Measurements from ENCODE around the gene ELSPBP1.

- TF ChIP-seq GATA2 (IDR thresholded peaks at IDR 0.05; ENCODE audit: low read depth, low read length) (no peak), GATA3 (IDR thresholded peaks at IDR 0.05; ENCODE audit: low read depth, low read length) (no peak)
These were observed 42.3 kb downstream of the ELSPBP1 start for GRCh38 chr19:48036765-48037164.
